ENCODE measurements around the gene ITCH.

ITCH gene

GRCh38 chr20:34522969-34523871, 160.1 kb downstream of the ITCH start (continued):
- TF ChIP-seq PBX3 (CRISPR knock-in tag; IDR thresholded peaks at IDR 0.05) (no peak), KLF7 (tag by site-specific recombination; IDR thresholded peaks at IDR 0.05; ENCODE audit: borderline replicate concordance) (no peak), ZNF184 (tag by site-specific recombination; IDR thresholded peaks at IDR 0.05) (no peak), ZNF785 (tag by site-specific recombination; IDR thresholded peaks at IDR 0.05) (no peak), WT1 (tag by site-specific recombination; IDR thresholded peaks at IDR 0.05) (0 out of 2 replicates have a peak, but pooled peaks have one; percentile 18), ZNF658 (tag by site-specific recombination; IDR thresholded peaks at IDR 0.05) (no peak), SP3 (tag by site-specific recombination; IDR thresholded peaks at IDR 0.05) (no peak), ZNF501 (tag by site-specific recombination; IDR thresholded peaks at IDR 0.05) (no peak), ZNF555 (tag by site-specific recombination; conservative IDR thresholded peaks at IDR 0.05) (no peak), KLF9 (tag by site-specific recombination; IDR thresholded peaks at IDR 0.05; ENCODE audit: low read depth) (no peak), ZNF558 (tag by site-specific recombination; IDR thresholded peaks at IDR 0.05) (no peak), ZNF624 (tag by site-specific recombination; IDR thresholded peaks at IDR 0.05) (no peak), ZNF610 (tag by site-specific recombination; IDR thresholded peaks at IDR 0.05; ENCODE audit: borderline replicate concordance) (no peak), ZNF426 (tag by site-specific recombination; IDR thresholded peaks at IDR 0.05) (no peak), ZNF146 (tag by site-specific recombination; IDR thresholded peaks at IDR 0.05) (no peak), ZSCAN30 (tag by site-specific recombination; IDR thresholded peaks at IDR 0.05) (no peak), ZNF473 (tag by site-specific recombination; IDR thresholded peaks at IDR 0.05) (no peak), PRDM6 (tag by site-specific recombination; IDR thresholded peaks at IDR 0.05) (no peak), ZNF423 (tag by site-specific recombination; IDR thresholded peaks at IDR 0.05) (no peak), ZNF214 (tag by site-specific recombination; IDR thresholded peaks at IDR 0.05; ENCODE audit: borderline replicate concordance) (no peak), ZNF169 (tag by site-specific recombination; IDR thresholded peaks at IDR 0.05) (no peak), ZFP41 (tag by site-specific recombination; IDR thresholded peaks at IDR 0.05; ENCODE audit: borderline replicate concordance) (no peak), ZNF391 (tag by site-specific recombination; IDR thresholded peaks at IDR 0.05; ENCODE audit: borderline replicate concordance, low read depth) (no peak), ZNF548 (tag by site-specific recombination; IDR thresholded peaks at IDR 0.05) (no peak), ZNF23 (tag by site-specific recombination; IDR thresholded peaks at IDR 0.05; ENCODE audit: borderline replicate concordance) (no peak), KLF16 (tag by site-specific recombination; IDR thresholded peaks at IDR 0.05) (no peak), ZNF248 (tag by site-specific recombination; IDR thresholded peaks at IDR 0.05) (no peak), ZNF350 (tag by site-specific recombination; IDR thresholded peaks at IDR 0.05) (no peak)
- TF ChIP-seq, protein P1, sequence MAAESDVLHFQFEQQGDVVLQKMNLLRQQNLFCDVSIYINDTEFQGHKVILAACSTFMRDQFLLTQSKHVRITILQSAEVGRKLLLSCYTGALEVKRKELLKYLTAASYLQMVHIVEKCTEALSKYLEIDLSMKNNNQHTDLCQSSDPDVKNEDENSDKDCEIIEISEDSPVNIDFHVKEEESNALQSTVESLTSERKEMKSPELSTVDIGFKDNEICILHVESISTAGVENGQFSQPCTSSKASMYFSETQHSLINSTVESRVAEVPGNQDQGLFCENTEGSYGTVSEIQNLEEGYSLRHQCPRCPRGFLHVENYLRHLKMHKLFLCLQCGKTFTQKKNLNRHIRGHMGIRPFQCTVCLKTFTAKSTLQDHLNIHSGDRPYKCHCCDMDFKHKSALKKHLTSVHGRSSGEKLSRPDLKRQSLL (tag by site-specific recombination; IDR thresholded peaks at IDR 0.05) = no peak
- TF ChIP-seq, protein P2, sequence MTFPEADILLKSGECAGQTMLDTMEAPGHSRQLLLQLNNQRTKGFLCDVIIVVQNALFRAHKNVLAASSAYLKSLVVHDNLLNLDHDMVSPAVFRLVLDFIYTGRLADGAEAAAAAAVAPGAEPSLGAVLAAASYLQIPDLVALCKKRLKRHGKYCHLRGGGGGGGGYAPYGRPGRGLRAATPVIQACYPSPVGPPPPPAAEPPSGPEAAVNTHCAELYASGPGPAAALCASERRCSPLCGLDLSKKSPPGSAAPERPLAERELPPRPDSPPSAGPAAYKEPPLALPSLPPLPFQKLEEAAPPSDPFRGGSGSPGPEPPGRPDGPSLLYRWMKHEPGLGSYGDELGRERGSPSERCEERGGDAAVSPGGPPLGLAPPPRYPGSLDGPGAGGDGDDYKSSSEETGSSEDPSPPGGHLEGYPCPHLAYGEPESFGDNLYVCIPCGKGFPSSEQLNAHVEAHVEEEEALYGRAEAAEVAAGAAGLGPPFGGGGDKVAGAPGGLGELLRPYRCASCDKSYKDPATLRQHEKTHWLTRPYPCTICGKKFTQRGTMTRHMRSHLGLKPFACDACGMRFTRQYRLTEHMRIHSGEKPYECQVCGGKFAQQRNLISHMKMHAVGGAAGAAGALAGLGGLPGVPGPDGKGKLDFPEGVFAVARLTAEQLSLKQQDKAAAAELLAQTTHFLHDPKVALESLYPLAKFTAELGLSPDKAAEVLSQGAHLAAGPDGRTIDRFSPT (tag by site-specific recombination; IDR thresholded peaks at IDR 0.05) = no peak
- TF ChIP-seq, protein P3, sequence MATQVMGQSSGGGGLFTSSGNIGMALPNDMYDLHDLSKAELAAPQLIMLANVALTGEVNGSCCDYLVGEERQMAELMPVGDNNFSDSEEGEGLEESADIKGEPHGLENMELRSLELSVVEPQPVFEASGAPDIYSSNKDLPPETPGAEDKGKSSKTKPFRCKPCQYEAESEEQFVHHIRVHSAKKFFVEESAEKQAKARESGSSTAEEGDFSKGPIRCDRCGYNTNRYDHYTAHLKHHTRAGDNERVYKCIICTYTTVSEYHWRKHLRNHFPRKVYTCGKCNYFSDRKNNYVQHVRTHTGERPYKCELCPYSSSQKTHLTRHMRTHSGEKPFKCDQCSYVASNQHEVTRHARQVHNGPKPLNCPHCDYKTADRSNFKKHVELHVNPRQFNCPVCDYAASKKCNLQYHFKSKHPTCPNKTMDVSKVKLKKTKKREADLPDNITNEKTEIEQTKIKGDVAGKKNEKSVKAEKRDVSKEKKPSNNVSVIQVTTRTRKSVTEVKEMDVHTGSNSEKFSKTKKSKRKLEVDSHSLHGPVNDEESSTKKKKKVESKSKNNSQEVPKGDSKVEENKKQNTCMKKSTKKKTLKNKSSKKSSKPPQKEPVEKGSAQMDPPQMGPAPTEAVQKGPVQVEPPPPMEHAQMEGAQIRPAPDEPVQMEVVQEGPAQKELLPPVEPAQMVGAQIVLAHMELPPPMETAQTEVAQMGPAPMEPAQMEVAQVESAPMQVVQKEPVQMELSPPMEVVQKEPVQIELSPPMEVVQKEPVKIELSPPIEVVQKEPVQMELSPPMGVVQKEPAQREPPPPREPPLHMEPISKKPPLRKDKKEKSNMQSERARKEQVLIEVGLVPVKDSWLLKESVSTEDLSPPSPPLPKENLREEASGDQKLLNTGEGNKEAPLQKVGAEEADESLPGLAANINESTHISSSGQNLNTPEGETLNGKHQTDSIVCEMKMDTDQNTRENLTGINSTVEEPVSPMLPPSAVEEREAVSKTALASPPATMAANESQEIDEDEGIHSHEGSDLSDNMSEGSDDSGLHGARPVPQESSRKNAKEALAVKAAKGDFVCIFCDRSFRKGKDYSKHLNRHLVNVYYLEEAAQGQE (tag by site-specific recombination; IDR thresholded peaks at IDR 0.05) = no peak
